ENCODE results near the gene NID1. TPM values are rescaled to one million over a fixed set of nuclear protein-coding genes. Genes with fewer than 3 reads are reported as not detected.

Gene NID1
- total RNA-seq, 1 donor from 2014 or later, result 73.0 TPM

GRCh38 chr1:235979716-235980333 lies 85.1 kb downstream of the NID1 start:
- no peak overlapping the region for H3K9ac ChIP-seq (ENCODE audit: low read length)
- Mint-ChIP-seq H3K4me1 (ENCODE audit: low read depth, unreplicated experiment) (peaks cover 16% of the 10 kb centered on the region), H3K27ac (ENCODE audit: unreplicated experiment) (no peak overlapping the region), H3K27me3 (ENCODE audit: low read depth, unreplicated experiment) (no peaks in the 10 kb centered on the region), H3K36me3 (ENCODE audit: low read depth, unreplicated experiment) (peaks cover 22% of the 10 kb centered on the region), H3K4me3 (ENCODE audit: unreplicated experiment) (no peak overlapping the region), H3K9me3 (ENCODE audit: unreplicated experiment) (peaks cover 3% of the 10 kb centered on the region)
- peaks cover 18% of the 10 kb centered on the region for H3K4me1 ChIP-seq (ENCODE audit: insufficient read depth, low read length)
- H3K4me3 ChIP-seq (ENCODE audit: insufficient read depth, low read depth, low read length), result no peak overlapping the region
- no peaks in the 10 kb centered on the region for H4K20me1 ChIP-seq (ENCODE audit: insufficient read depth, low read length)
- no peaks in the 10 kb centered on the region for H3K27me3 ChIP-seq (ENCODE audit: insufficient read depth, low read length)
- H3K79me2 ChIP-seq (ENCODE audit: insufficient read depth, low read length), result no peaks in the 10 kb centered on the region
- peaks cover 11% of the 10 kb centered on the region for H3K36me3 ChIP-seq (ENCODE audit: insufficient read depth, low read length)
- H3K4me2 ChIP-seq (ENCODE audit: low read length), result no peak overlapping the region
- FAIRE-seq, result no peak
- no peak overlapping the region for H3K27ac ChIP-seq (ENCODE audit: low read depth, low read length)
- no peak for DNase-seq (ENCODE audit: low read depth)
- no peak for TF ChIP-seq EZH2 (IDR thresholded peaks at IDR 0.05; ENCODE audit: insufficient read depth, low read length)
- no peak for TF ChIP-seq CTCF (IDR thresholded peaks at IDR 0.05; ENCODE audit: insufficient read depth, low read depth, low read length)
- peaks cover 5% of the 10 kb centered on the region for H3K9me3 ChIP-seq (ENCODE audit: insufficient read depth, low read depth, low read length)
- no peak overlapping the region for H2AFZ ChIP-seq (ENCODE audit: low read depth, low read length)

GRCh38 chr1:235979176-235979575 lies 85.7 kb downstream of the NID1 start:
- peaks cover 22% of the 10 kb centered on the region for H3K36me3 Mint-ChIP-seq (ENCODE audit: low read depth, unreplicated experiment)
- H3K27me3 ChIP-seq (ENCODE audit: insufficient read depth, low read length), result no peaks in the 10 kb centered on the region
- FAIRE-seq (no peak), DNase-seq (ENCODE audit: low read depth) (no peak)
- no peak overlapping the region for H3K9ac ChIP-seq (ENCODE audit: low read length)
- no peak overlapping the region for H3K4me3 ChIP-seq (ENCODE audit: insufficient read depth, low read depth, low read length)
- H2AFZ ChIP-seq (ENCODE audit: low read depth, low read length), result no peak overlapping the region
- no peak overlapping the region for H3K4me3 Mint-ChIP-seq (ENCODE audit: unreplicated experiment)
- H3K27ac ChIP-seq (ENCODE audit: low read depth, low read length), result no peak overlapping the region
- TF ChIP-seq EZH2 (IDR thresholded peaks at IDR 0.05; ENCODE audit: insufficient read depth, low read length) (no peak), CTCF (IDR thresholded peaks at IDR 0.05; ENCODE audit: insufficient read depth, low read depth, low read length) (no peak)
- H3K27me3 Mint-ChIP-seq (ENCODE audit: low read depth, unreplicated experiment), result no peaks in the 10 kb centered on the region
- H4K20me1 ChIP-seq (ENCODE audit: insufficient read depth, low read length), result no peaks in the 10 kb centered on the region
- no peaks in the 10 kb centered on the region for H3K79me2 ChIP-seq (ENCODE audit: insufficient read depth, low read length)
- H3K9me3 ChIP-seq (ENCODE audit: insufficient read depth, low read depth, low read length), result peaks cover 5% of the 10 kb centered on the region
- peaks cover 3% of the 10 kb centered on the region for H3K9me3 Mint-ChIP-seq (ENCODE audit: unreplicated experiment)
- no peak overlapping the region for H3K27ac Mint-ChIP-seq (ENCODE audit: unreplicated experiment)
- peaks cover 12% of the 10 kb centered on the region for H3K4me1 ChIP-seq (ENCODE audit: insufficient read depth, low read length)
- no peak overlapping the region for H3K4me2 ChIP-seq (ENCODE audit: low read length)
- H3K36me3 ChIP-seq (ENCODE audit: insufficient read depth, low read length), result peaks cover 11% of the 10 kb centered on the region
- peaks cover 10% of the 10 kb centered on the region for H3K4me1 Mint-ChIP-seq (ENCODE audit: low read depth, unreplicated experiment)

- FAIRE-seq, result no peak
- Mint-ChIP-seq H3K27ac (ENCODE audit: unreplicated experiment) (no peak overlapping the region), H3K27me3 (ENCODE audit: low read depth, unreplicated experiment) (no peaks in the 10 kb centered on the region), H3K9me3 (ENCODE audit: unreplicated experiment) (peaks cover 2% of the 10 kb centered on the region), H3K4me3 (ENCODE audit: unreplicated experiment) (no peak overlapping the region), H3K4me1 (ENCODE audit: low read depth, unreplicated experiment) (peaks cover 4% of the 10 kb centered on the region), H3K36me3 (ENCODE audit: low read depth, unreplicated experiment) (peaks cover 19% of the 10 kb centered on the region)
- DNase-seq (ENCODE audit: low read depth), result no peak
- Histone ChIP-seq H3K79me2 (ENCODE audit: insufficient read depth, low read length) (no peaks in the 10 kb centered on the region), H3K27ac (ENCODE audit: low read depth, low read length) (no peak overlapping the region), H3K4me3 (ENCODE audit: insufficient read depth, low read depth, low read length) (no peak overlapping the region), H3K27me3 (ENCODE audit: insufficient read depth, low read length) (no peaks in the 10 kb centered on the region), H3K36me3 (ENCODE audit: insufficient read depth, low read length) (peaks cover 11% of the 10 kb centered on the region), H4K20me1 (ENCODE audit: insufficient read depth, low read length) (no peaks in the 10 kb centered on the region), H3K9ac (ENCODE audit: low read length) (no peak overlapping the region), H3K9me3 (ENCODE audit: insufficient read depth, low read depth, low read length) (peaks cover 5% of the 10 kb centered on the region), H3K4me1 (ENCODE audit: insufficient read depth, low read length) (peaks cover 9% of the 10 kb centered on the region), H3K4me2 (ENCODE audit: low read length) (no peak overlapping the region), H2AFZ (ENCODE audit: low read depth, low read length) (no peak overlapping the region)
- TF ChIP-seq EZH2 (IDR thresholded peaks at IDR 0.05; ENCODE audit: insufficient read depth, low read length) (no peak), CTCF (IDR thresholded peaks at IDR 0.05; ENCODE audit: insufficient read depth, low read depth, low read length) (no peak)
Observed at GRCh38 chr1:235976490-235976889, 88.4 kb downstream of the NID1 start.

Measured in astrocyte (in vitro differentiated cells and primary cell).